Ishikawa (cell line): ENCODE results near the gene CHD2.
A peak's percentile ranks its signal among the peaks of the same experiment; 100 is the strongest.

Experiments
- CEBPB ChIP-seq: IDR thresholded peaks from 2 replicates; pipeline ENCODE4 v1.6.1; 2012
- CREB1 ChIP-seq: IDR thresholded peaks from 2 replicates; pipeline ENCODE4 v1.6.1; 2012; ENCODE audit warnings: low read depth
- EGR1 ChIP-seq: IDR thresholded peaks from 2 replicates; pipeline ENCODE4 v1.6.1; 2012
- EP300 ChIP-seq: IDR thresholded peaks from 2 replicates; pipeline ENCODE4 v1.6.1; 2012; ENCODE audit warnings: borderline replicate concordance
- FOXM1 ChIP-seq: IDR thresholded peaks from 2 replicates; pipeline ENCODE4 v1.6.1; 2012; ENCODE audit warnings: low read depth, borderline replicate concordance
- MAX ChIP-seq: IDR thresholded peaks from 2 replicates; pipeline ENCODE4 v1.6.1; 2012
- NFIC ChIP-seq: IDR thresholded peaks from 2 replicates; pipeline ENCODE4 v1.6.1; 2012
- RAD21 ChIP-seq: IDR thresholded peaks from 2 replicates; pipeline ENCODE4 v1.6.1; 2012; ENCODE audit warnings: low read depth
- REST ChIP-seq: IDR thresholded peaks from 2 replicates; pipeline ENCODE4 v1.6.1; 2012; ENCODE audit warnings: low read depth, mild to moderate bottlenecking
- TAF1 ChIP-seq: IDR thresholded peaks from 2 replicates; pipeline ENCODE4 v1.6.1; 2012; ENCODE audit warnings: low read depth, mild to moderate bottlenecking
- TCF12 ChIP-seq: IDR thresholded peaks from 2 replicates; pipeline ENCODE4 v1.6.1; 2012; ENCODE audit warnings: low read depth
- TEAD4 ChIP-seq: IDR thresholded peaks from 2 replicates; pipeline ENCODE4 v1.6.1; 2012
- USF1 ChIP-seq: IDR thresholded peaks from 2 replicates; pipeline ENCODE4 v1.6.1; 2012
- YY1 ChIP-seq: IDR thresholded peaks from 2 replicates; pipeline ENCODE4 v1.6.1; 2012; ENCODE audit warnings: low read depth
- ZBTB7A ChIP-seq: IDR thresholded peaks from 2 replicates; pipeline ENCODE4 v1.6.1; 2012; ENCODE audit warnings: low read depth

The CHD2 gene

GRCh38 chr15:92902737-92903593 is 2.8 kb downstream of the CHD2 start:
- TF ChIP-seq USF1 (no peak), TAF1 (no peak)

GRCh38 chr15:92903631-92903965 is 3.5 kb downstream of the CHD2 start:
- no peak for TF ChIP-seq EP300
- TF ChIP-seq EGR1 = no peak
- TF ChIP-seq ZBTB7A = no peak
- no peak for TF ChIP-seq TAF1
- no peak for TF ChIP-seq CREB1
- TF ChIP-seq MAX = no peak
- TF ChIP-seq TEAD4 = no peak

- TF ChIP-seq FOXM1 (peak; percentile 59; the same call in 1 of the 2 replicates), USF1 (peak; percentile 65; the same call in 1 of the 2 replicates), TCF12 (peak; percentile 39; the same call in 1 of the 2 replicates), TAF1 (peak; percentile 60; the same call in 1 of the 2 replicates), CREB1 (peak; percentile 91), EP300 (peak; percentile 59; the same call in 1 of the 2 replicates), REST (no peak), ZBTB7A (no peak), TEAD4 (peak; percentile 91), NFIC (0 out of 2 replicates have a peak, but pooled peaks have one; percentile 10), MAX (peak; percentile 85), EGR1 (peak; percentile 56; the same call in 1 of the 2 replicates), YY1 (peak; percentile 98), RAD21 (no peak; the same call in 1 of the 2 replicates), CEBPB (no peak)
These were observed 4.0 kb downstream of the CHD2 start for GRCh38 chr15:92903966-92904721.

GRCh38 chr15:92904722-92905571 is 4.8 kb downstream of the CHD2 start:
- TF ChIP-seq CEBPB = no peak
- no peak for TF ChIP-seq USF1
- TF ChIP-seq NFIC = no peak
- TF ChIP-seq CREB1 = no peak
- no peak for TF ChIP-seq ZBTB7A

- no peak for TF ChIP-seq MAX
- TF ChIP-seq FOXM1 = no peak
These were observed 5.9 kb downstream of the CHD2 start for GRCh38 chr15:92906020-92906419.

GRCh38 chr15:92906563-92907081 is 6.5 kb downstream of the CHD2 start:
- TF ChIP-seq EP300 (no peak), TEAD4 (no peak), MAX (0 out of 2 replicates have a peak, but pooled peaks have one; percentile 14), CEBPB (no peak), RAD21 (no peak), YY1 (no peak)
